C4-2B (cell line): Measurements from ENCODE around the gene ORAI2.

ENCODE experiments used
- ZFX ChIP-seq: fragments of 450-650 bp; IDR thresholded peaks from 2 replicates; pipeline ENCODE4 v1.6.1; 2017
- TF ChIP-seq, protein P1 (sequence below): fragments of 450-650 bp; conservative IDR thresholded peaks from 2 replicates; pipeline ENCODE4 v1.5.1; 2017; ENCODE audit warnings: mild to moderate bottlenecking

DNA sequence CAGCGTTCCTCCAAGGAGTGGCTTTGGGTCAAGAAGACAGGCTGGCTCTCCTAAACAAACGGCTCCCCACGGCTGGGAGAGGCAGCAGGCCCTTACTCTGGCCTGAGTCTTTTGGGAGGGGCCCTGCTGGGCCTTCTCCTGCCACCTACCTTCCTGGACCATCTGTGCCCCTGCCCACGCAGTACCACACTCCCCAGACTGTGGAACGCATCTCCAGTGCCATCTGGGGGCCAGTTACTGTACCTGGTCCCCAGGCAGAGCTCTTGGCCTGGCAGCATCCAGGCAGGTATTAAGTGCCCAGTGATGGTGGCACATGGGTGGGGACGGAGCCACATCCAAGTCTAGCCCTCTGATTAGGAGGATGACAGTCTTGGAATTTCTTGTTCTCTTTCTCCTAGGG is 16.9 kb downstream of the ORAI2 start:
- TF ChIP-seq, protein P1, sequence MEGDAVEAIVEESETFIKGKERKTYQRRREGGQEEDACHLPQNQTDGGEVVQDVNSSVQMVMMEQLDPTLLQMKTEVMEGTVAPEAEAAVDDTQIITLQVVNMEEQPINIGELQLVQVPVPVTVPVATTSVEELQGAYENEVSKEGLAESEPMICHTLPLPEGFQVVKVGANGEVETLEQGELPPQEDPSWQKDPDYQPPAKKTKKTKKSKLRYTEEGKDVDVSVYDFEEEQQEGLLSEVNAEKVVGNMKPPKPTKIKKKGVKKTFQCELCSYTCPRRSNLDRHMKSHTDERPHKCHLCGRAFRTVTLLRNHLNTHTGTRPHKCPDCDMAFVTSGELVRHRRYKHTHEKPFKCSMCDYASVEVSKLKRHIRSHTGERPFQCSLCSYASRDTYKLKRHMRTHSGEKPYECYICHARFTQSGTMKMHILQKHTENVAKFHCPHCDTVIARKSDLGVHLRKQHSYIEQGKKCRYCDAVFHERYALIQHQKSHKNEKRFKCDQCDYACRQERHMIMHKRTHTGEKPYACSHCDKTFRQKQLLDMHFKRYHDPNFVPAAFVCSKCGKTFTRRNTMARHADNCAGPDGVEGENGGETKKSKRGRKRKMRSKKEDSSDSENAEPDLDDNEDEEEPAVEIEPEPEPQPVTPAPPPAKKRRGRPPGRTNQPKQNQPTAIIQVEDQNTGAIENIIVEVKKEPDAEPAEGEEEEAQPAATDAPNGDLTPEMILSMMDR: no peak
- TF ChIP-seq ZFX: no peak
